GM18868 (cell line): ENCODE measurements around the gene SHPK.

ENCODE experiments used
- ATAC-seq: cut with Tn5 transposase; IDR thresholded peaks from one replicate; pipeline ENCODE4 v1.9.1; 2021; ENCODE audit warnings: mild to moderate bottlenecking, moderate library complexity; ENCODE audit not compliant: unreplicated experiment

Gene SHPK

GRCh38 chr17:3660311-3660891 is 24.4 kb upstream of the SHPK start:
- ATAC-seq: no peak

GRCh38 chr17:3659541-3660111 is 23.6 kb upstream of the SHPK start:
- ATAC-seq: no peak

DNA sequence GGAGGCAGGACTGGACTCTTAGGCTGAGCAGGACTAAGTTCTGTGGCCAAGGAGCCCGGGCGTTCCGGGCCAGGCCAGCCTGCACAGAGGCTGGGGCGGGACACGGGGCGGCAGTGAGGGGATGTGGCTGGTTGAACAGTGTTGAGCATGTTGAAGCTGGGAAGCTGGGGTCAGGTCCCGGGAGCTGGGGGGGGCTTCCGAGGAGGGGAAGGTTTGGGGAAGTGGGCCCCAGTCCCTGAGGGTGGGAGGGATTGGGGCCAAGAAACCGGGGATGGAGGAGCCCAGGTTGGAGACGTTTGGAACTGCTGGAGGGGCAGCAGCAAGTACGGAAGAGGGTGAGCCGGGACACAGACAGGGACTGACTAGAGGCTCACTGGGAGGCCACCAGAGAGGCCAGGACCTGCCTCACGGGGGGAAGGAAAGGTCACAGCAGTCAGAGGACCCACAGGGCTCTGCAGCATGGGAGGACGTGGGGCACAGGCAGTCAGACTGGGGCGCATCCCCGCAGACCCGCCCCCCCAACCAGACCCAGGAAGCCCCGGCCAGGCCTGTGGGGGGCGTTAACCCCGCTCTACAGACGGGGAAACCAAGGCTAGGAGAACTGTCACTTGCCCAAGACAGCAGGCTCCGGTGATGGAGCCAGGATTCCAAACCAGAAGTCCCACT is 22.9 kb upstream of the SHPK start:
- no peak for ATAC-seq

DNA sequence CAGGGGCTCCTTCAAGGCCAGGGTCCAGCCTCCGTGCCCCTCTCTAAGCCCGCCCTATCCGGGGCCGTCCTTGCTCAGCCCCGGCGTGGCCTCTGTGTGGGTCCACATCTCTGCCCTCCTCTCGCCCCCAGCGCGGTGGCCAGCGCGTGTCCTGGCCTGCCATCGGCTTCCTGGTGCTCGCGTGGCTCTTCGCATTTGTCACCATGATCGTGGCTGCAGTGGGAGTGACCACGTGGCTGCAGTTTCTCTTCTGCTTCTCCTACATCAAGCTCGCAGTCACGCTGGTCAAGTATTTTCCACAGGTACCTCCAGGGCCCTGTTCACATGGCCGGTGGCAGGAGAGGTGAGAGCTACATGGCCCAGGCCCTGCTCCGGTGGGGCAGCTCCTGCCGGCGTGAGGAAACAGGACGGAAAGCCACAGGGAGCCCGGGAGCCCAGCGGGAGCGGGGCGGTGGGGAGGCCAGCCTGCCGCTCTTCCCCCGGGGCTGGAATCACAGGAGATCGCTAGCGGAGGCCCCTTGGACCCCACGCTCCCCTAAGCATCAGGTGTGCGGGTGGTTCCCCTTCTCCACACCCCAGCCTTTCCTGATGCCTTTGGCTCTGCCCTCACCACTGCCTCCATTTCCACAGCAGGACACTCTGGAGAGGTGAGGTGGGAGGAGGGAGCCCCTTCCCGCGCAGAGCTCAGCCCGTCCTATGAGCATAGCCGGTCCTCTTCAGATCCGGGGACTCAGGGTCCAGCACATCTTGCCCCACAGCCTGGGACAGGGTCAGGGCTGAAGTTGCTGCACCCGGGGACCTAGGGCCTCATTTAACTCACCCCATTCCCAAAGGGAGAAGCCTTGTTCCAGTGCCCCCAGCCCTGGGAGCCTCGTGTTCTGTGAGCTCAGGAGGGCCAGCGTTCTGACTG is 22.1 kb upstream of the SHPK start:
- ATAC-seq: no peak

DNA sequence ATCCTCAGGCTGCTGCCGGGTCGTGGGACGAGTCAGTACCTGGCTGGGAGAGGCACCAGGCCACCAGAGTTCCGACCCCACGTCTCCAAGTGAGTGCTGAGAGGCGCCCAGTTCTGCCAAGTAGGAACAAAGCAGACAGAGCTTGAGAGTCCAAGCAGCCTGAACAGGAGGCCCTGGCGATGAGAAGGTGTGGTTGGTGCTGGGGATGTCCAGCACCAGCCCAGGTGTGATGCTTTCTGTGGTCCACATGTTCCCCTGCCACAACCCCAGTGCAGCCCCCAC is 21.5 kb upstream of the SHPK start:
- ATAC-seq: no peak

DNA sequence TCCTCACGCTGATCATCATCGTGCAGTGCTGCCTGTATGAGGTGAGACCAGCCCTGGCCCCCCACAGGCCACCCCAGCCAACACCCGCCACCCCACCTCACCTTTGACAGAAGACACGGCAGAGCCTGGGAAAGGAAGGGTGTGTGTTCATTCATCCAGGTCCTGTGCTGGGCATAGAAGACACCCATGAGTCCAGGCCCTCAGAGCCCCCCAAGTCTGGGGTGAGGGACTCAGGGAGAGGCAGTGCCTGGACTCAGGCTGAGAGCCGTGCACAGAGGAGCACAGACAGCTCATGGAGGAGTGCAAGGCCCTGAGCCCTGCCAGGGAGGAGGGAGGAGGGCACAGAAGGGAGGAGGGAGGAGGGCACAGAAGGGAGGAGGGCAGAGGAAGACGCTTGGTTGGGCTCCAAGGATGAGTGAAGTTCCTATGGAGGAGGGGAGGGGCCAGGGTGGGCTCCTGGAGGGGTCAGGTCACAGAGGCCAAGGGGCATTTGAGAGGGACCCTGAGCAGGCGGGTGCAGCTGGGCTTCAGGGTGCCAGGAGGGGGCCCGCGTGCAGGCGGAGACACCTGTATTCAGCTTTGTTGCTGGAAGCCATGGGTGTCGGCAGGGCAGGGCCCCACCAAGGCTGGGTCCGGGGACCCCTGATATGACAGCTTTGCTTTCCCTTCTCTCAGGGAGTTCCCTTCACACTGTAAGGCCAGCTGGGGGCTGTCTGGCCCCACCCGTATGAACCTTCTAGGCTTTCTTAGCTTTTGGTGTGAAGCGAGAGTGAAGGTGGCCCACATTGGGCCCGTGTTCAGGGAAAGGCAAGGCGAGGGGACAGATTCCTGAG is 20.9 kb upstream of the SHPK start:
- ATAC-seq: no peak

DNA sequence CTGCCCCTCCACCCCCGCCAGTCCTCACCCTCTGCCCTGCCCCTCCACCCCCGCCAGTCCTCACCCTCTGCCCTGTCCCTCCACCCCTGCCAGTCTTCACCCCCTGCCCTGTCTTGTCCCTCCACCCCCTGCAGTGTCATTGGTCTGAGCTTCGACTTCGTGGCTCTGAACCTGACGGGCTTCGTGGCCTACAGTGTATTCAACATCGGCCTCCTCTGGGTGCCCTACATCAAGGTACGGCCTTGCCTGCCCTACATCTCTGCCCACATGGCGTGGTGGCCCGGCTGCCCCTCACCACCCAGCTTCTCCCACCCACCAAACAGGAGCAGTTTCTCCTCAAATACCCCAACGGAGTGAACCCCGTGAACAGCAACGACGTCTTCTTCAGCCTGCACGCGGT is 20.3 kb upstream of the SHPK start:
- ATAC-seq: no peak

DNA sequence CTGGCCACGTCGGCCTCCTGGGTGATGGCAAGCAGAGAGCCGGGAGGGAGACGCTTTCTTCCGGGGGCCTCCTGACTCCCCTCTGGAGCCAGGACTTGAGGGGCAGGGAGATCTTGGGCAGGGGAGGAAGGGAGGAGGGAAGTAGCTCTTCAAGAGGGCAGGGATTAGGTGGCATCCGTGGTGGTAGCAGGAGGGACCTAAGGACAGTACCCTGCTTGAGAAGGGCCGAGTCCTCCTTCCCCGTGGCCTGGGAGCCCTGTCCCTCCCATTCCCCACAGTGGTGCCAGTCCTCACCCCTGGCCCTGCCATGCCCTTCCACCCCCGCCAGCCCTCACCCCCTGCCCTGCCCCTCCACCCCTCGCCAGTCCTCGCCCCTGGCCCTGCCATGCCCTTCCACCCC is 19.7 kb upstream of the SHPK start:
- no peak for ATAC-seq

- no peak for ATAC-seq
Measured at GRCh38 chr17:3647769-3648555, 11.9 kb upstream of the SHPK start.

- ATAC-seq: no peak
Measured at GRCh38 chr17:3647251-3647650, 11.2 kb upstream of the SHPK start.

GRCh38 chr17:3645310-3645709 is 9.3 kb upstream of the SHPK start:
- ATAC-seq: no peak

- no peak for ATAC-seq
Measured at GRCh38 chr17:3643889-3644349, 7.9 kb upstream of the SHPK start.

- ATAC-seq: no peak
Measured at GRCh38 chr17:3641717-3642486, 5.9 kb upstream of the SHPK start.

GRCh38 chr17:3641014-3641413 is 5.0 kb upstream of the SHPK start:
- no peak for ATAC-seq

- ATAC-seq: no peak
Measured at GRCh38 chr17:3639981-3640596, 4.0 kb upstream of the SHPK start.

GRCh38 chr17:3636908-3637373 is 891 bp upstream of the SHPK start:
- no peak for ATAC-seq

DNA sequence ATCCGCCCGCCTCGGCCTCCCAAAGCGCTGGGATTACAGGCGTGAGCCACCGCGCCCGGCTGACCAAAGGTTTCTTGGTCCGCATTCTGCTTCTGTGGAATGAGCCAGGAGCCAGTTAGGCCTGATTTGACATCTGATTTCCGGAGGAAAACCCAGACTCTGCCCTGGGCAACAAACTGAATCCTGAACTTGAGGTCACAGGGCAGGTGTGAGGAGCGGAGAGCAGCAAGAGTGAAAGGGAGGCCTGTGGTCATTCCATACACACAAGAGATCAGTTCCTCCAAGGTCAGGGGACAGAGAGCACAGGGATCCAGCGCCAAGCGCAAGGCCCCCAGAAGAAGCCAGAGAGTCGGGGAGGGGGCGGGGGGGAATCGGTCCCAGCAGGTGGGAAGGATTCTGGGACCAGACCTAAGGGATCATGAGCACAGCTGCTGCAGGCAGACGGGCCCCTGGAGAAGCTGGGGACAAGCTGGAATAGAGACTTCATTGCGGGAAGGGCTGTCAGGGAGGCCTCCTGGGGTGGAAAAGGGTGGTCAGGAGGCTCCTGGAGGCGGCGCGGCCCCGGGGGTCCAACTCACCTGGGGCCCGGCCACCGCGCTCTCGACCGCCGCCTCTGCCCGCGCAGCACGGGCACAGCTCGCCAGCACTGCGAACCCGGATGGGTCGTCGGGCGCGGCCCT is 436 bp downstream of the SHPK start:
- ATAC-seq: no peak

DNA sequence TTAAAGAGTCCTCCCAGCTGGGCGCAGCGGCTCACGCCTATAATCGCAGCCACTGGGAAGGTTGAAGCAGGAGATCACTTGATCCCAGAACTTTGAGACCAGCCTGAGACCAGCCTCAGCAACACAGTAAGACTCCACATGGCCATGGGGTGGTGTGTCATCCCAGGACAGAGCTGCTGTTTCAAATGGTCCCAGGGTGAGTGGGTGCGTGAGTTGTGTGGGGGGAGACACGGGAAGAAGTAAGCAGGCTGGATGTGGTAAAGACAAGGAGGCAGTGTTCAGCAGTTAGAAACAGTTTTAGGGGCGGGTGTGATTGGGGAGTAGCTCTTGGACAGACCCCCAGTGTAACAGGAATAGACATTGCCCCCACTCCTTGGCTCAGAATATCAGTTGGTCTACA is 3.8 kb downstream of the SHPK start:
- ATAC-seq: no peak
